DND-41 (cell line): ENCODE data around the gene MYADM.

Experiments used
- EZH2 ChIP-seq: IDR thresholded peaks from 3 replicates; pipeline ENCODE4 v1.6.1; 2012; ENCODE audit warnings: borderline replicate concordance, low read depth, mild to moderate bottlenecking, moderate library complexity, low read length, inconsistent platforms; ENCODE audit not compliant: severe bottlenecking
- TF ChIP-seq, protein P1 (sequence below): IDR thresholded peaks from 2 replicates; pipeline ENCODE4 v1.5.1; 2012; ENCODE audit warnings: borderline replicate concordance, low read length, moderate library complexity, mild to moderate bottlenecking; ENCODE audit not compliant: poor library complexity, severe bottlenecking; ENCODE audit errors: extremely low read depth

DNA sequence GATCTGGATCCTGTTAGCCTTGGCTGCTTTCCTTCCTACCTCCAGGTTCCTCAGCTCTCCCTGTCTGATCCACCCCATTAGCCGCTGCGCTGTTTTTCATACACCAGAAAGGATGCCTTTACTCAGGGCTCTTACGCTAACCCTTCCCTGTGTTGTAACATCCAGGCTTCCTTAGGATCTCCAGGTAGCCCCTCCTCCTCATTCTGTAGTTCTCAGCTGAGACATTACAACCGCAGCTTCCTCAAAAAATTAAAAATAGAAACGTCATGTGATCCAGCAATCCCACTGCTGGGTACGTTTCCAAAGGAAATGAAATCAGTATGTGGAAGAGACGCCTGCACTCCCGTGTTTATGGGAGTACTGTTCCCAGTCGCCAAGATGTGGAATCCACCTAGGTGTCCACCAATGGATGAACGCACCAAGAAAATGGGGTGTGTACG, 18.4 kb upstream of the MYADM start:
- TF ChIP-seq, protein P1, sequence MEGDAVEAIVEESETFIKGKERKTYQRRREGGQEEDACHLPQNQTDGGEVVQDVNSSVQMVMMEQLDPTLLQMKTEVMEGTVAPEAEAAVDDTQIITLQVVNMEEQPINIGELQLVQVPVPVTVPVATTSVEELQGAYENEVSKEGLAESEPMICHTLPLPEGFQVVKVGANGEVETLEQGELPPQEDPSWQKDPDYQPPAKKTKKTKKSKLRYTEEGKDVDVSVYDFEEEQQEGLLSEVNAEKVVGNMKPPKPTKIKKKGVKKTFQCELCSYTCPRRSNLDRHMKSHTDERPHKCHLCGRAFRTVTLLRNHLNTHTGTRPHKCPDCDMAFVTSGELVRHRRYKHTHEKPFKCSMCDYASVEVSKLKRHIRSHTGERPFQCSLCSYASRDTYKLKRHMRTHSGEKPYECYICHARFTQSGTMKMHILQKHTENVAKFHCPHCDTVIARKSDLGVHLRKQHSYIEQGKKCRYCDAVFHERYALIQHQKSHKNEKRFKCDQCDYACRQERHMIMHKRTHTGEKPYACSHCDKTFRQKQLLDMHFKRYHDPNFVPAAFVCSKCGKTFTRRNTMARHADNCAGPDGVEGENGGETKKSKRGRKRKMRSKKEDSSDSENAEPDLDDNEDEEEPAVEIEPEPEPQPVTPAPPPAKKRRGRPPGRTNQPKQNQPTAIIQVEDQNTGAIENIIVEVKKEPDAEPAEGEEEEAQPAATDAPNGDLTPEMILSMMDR: no peak
- TF ChIP-seq EZH2: no peak
